ENCODE results near the gene RNF180.
A peak's percentile ranks its signal among the peaks of the same experiment; 100 is the strongest.

RNF180 gene

GRCh38 chr5:64156261-64156660 lies 9.4 kb upstream of the RNF180 start:
- H3K4me1 ChIP-seq: peaks cover 0 to 33% (median 4%) of the 10 kb centered on the region in 4 donors
- no peak for TF ChIP-seq CTCF (IDR thresholded peaks at IDR 0.05)
- H3K27me3 ChIP-seq: no peaks in the 10 kb centered on the region
- H3K4me3 ChIP-seq: no peak overlapping the region
- H3K27ac ChIP-seq: no peak overlapping the region
- H3K36me3 ChIP-seq: no peaks in the 10 kb centered on the region
- no peak for DNase-seq
- peaks cover 0 to 10% (median 0%) of the 10 kb centered on the region in 3 donors for H3K9me3 ChIP-seq
- intact Hi-C loops (cut with DNase I; ENCODE audit: low total_unique reads): loop anchor here (5.0 kb wide), 1 partner anchor 46 kb away; no protein-coding TSS in a partner anchor

- H3K9me3 ChIP-seq: peaks cover 0 to under 1% (median 0%) of the 10 kb centered on the region in 3 donors
- H3K36me3 ChIP-seq: no peaks in the 10 kb centered on the region
- no peak for TF ChIP-seq CTCF (IDR thresholded peaks at IDR 0.05)
- DNase-seq: no peak
- no peak overlapping the region for H3K4me3 ChIP-seq
- peaks cover 0 to 59% (median 11%) of the 10 kb centered on the region in 4 donors for H3K4me1 ChIP-seq
- H3K27ac ChIP-seq: peak overlapping the region in 1 of 2 donors; percentile 17
- no peaks in the 10 kb centered on the region for H3K27me3 ChIP-seq
- intact Hi-C loops (cut with DNase I; ENCODE audit: low total_unique reads): loop anchor here (5.0 kb wide), 1 partner anchor 43 kb away; no protein-coding TSS in a partner anchor
Observed at GRCh38 chr5:64158827-64159226, 6.8 kb upstream of the RNF180 start.

- Histone ChIP-seq H3K9me3 (no peaks in the 10 kb centered on the region), H3K27ac (peak overlapping the region; percentile 28 to 95), H3K4me1 (peaks cover 0 to 60% (median 15%) of the 10 kb centered on the region in 4 donors), H3K27me3 (no peaks in the 10 kb centered on the region), H3K36me3 (no peaks in the 10 kb centered on the region), H3K4me3 (no peak overlapping the region)
- no peak for DNase-seq
- TF ChIP-seq CTCF (IDR thresholded peaks at IDR 0.05): no peak
- intact Hi-C loops (cut with DNase I; ENCODE audit: low total_unique reads): no loop called here
Observed at GRCh38 chr5:64160201-64160600, 5.4 kb upstream of the RNF180 start.

DNA sequence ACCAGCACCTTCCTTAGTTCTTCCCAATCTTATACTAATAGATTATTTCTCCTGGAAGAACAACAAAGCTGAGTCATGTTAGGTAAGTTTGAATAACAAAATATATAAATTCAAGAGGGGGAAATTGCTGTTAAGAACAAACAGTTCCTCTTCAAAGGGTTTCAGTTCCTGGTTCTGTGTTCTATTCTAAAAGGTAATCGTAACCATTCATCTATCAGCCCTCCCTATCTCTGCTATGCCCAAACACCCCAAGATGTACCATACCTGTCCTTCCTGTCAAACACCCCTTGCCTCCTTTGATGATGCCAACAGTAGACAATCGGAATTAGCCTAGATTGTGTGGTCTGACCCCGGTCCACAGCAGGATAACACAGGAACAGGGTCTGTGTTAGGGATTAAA lies 4.2 kb upstream of the RNF180 start:
- intact Hi-C loops (cut with DNase I; ENCODE audit: low total_unique reads): no loop called here
- H3K27ac ChIP-seq: peak overlapping the region; percentile 95 to 98

GRCh38 chr5:64163135-64163534 lies 2.5 kb upstream of the RNF180 start:
- TF ChIP-seq CTCF (IDR thresholded peaks at IDR 0.05): no peak
- Histone ChIP-seq H3K27ac (peak overlapping the region; percentile 95 to 98), H3K27me3 (no peaks in the 10 kb centered on the region), H3K9me3 (no peaks in the 10 kb centered on the region), H3K4me1 (peaks cover 0 to 47% (median 13%) of the 10 kb centered on the region in 4 donors), H3K36me3 (no peaks in the 10 kb centered on the region), H3K4me3 (peak overlapping the region; percentile 1 to 4)
- DNase-seq: no peak
- intact Hi-C loops (cut with DNase I; ENCODE audit: low total_unique reads): no loop called here

More for the DNA sequence above, 4.2 kb upstream of the RNF180 start:
- DNase-seq: no peak
- H3K27me3 ChIP-seq: no peaks in the 10 kb centered on the region
- no peaks in the 10 kb centered on the region for H3K36me3 ChIP-seq
- TF ChIP-seq CTCF (IDR thresholded peaks at IDR 0.05): no peak
- H3K9me3 ChIP-seq: no peaks in the 10 kb centered on the region
- H3K4me1 ChIP-seq: peaks cover 0 to 53% (median 15%) of the 10 kb centered on the region in 4 donors
- H3K4me3 ChIP-seq: peak overlapping the region; percentile 22 to 29

DNA sequence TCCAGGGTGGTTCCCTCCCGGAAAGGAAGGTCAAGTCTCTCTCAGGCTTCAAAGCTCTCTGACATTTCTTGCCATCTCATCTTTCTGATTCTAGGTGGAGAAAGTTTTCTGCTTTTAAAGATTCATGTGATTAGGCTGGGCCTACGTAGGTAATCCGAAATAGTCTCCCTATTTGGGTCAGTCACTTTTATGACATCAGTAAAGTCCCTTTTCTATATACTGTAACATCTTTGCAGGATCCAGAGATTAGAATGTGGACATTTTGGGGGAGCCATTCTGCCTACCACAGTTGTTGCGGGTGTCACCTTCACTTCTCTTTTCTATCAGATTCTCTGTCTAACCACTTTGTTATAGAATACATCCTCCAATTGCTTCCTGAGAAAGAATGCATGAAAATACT lies 1.9 kb upstream of the RNF180 start:
- intact Hi-C loops (cut with DNase I; ENCODE audit: low total_unique reads): no loop called here
- Histone ChIP-seq H3K9me3 (no peaks in the 10 kb centered on the region), H3K4me3 (peak overlapping the region; percentile 1 to 4), H3K36me3 (no peaks in the 10 kb centered on the region), H3K4me1 (peaks cover 0 to 47% (median 13%) of the 10 kb centered on the region in 4 donors), H3K27ac (peak overlapping the region; percentile 95 to 98), H3K27me3 (no peaks in the 10 kb centered on the region)
- TF ChIP-seq CTCF (IDR thresholded peaks at IDR 0.05): no peak
- DNase-seq: no peak

All from tibial artery (tissue), 4 donors.